Ecto neural progenitor cell (in vitro differentiated cells): Measurements from ENCODE around the gene NINL.
"Not testable (repeated sequence)": the region's sequence is repeated elsewhere in the genome, so short reads cannot be mapped to it uniquely, and the experiment has no call there.

Experiments
- DNase-seq: peaks from one replicate; pipeline ENCODE4 v3.0.0-alpha.2; 2018; ENCODE audit warnings: low spot score

The NINL gene

DNA sequence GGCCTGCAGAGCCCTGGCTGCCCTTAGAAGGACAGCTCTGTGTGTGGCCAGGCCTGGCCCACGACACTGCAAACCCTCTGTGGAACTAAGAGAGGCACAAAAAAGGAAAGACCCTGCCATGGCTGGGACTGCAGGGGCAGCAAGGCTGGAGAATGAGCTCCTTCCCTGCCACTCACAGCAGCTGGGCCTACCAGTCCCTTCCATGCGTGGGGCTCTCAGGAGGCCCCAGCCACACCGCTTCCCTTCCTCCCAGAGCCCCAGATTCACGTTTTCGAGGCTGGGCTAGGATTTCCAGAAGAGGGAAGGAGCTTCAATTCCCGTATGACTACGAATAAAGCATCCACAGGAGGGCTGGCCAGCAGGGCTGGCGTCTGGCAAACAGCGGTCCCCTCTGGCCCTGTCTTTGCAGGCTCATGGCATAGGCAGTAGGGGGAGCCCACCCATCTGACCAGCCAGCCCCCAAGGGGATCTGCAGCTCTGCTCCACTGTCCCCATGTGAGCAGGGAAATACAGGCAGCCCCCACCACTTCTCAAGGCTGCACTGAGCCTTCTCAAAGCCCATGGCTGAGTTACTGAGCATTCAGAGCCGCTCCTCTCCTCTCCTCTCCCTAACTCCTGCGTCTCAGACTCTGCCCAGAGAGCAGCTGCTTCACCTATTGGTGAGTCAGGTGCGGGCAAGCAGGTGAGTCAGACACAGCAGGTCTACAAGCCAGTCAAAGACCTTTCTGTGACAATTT lies 53.1 kb downstream of the NINL start:
- peak; percentile 76 for DNase-seq

DNA sequence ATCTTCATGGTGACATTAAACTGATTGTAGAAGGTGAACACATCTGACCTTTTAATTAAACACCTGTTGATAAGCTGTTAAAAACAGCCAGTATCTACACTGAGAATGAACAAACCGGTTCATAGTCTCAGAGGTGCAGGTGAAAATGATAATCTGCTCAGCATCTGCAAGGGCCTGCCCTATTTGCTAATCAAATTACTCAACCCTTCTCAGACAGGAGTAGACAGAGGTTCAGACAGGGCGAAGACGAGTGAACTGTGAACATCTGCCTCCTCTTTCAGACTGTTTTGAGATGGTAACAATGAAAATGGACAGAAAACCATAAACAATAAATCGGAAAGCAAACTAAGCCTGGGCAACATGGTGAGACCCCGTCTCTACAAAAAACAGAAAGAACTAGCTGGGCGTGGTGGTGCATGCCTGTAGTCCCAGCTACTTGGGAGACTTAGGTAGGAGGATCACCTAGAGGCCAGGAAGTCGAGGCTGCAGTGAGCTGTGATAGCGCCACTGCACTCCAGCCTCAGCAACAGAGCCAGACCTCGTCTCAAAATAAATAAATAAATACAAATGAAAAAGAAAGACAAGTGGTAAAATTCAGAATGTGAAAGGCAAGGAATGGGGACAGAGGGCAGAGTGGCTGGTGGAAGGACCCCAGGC lies 55.9 kb downstream of the NINL start:
- DNase-seq, result no peak

- DNase-seq, result no peak
Observed at GRCh38 chr20:25527949-25528348, 57.4 kb downstream of the NINL start.

DNA sequence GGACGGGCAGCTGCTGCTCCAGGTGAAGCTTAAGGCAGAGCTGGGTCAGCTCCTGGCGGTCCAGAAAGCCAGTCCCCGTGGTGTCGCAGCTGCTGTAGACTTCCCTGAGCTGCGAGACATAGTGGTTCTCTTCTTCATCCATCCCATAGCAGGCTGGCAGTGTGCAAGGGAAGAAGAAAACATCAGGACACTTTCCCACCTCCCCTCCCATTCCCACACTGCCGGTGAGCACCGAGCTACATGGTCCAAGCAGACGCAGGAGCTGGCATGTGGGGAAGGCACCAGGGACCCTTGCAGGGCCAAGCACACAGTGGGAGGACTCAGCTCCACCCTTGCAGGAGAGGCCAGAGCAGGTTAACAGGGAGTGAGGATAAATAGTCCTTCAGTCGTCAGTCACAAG lies 58.9 kb downstream of the NINL start:
- DNase-seq, result no peak

GRCh38 chr20:25525867-25526266 lies 59.5 kb downstream of the NINL start:
- no peak for DNase-seq

DNA sequence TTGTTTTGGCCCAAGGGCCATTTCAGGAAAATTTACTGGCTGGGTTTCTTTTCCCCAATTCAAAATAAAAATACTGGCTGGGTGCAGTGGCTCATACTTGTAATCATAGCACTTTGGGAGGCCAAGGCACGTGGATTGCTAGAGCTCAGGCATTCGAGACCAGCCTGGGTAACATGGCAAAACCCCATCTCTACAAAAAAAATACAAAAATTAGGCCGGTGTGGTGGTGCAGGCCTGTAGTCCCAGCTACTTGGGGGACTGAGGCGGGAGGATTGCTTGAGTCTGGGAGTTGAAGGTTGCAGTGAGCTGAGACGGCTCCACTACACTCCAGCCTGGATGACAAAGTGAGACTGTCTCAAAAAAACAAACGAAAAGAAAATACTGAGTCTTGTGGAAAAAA lies 60.0 kb downstream of the NINL start:
- no peak for DNase-seq

GRCh38 chr20:25521382-25521781 lies 63.9 kb downstream of the NINL start:
- DNase-seq, result no peak

- no peak for DNase-seq
Observed at GRCh38 chr20:25517124-25517523, 68.2 kb downstream of the NINL start.

GRCh38 chr20:25514747-25515340 lies 70.5 kb downstream of the NINL start:
- no peak for DNase-seq

- no peak for DNase-seq
Observed at GRCh38 chr20:25514195-25514594, 71.1 kb downstream of the NINL start.

DNA sequence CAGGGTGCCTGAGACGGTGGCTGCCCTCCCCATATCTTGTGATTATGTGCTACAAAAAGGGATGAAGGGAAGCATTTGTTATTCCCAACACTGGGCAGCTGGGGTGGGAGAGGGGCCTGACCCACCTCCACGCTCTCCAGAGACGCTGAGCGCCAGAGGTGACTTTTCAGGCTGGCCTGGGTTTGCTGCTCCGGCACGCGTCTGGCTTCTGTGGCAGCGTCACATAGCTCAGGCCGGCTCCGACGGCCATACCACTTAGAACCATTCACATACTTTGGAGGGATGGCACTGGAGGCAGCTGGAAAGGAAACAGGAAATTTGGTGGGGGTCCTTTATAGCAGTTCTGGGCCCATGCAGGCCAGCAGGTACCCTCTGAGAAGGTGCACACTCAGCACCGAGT lies 72.6 kb downstream of the NINL start:
- no peak for DNase-seq

DNA sequence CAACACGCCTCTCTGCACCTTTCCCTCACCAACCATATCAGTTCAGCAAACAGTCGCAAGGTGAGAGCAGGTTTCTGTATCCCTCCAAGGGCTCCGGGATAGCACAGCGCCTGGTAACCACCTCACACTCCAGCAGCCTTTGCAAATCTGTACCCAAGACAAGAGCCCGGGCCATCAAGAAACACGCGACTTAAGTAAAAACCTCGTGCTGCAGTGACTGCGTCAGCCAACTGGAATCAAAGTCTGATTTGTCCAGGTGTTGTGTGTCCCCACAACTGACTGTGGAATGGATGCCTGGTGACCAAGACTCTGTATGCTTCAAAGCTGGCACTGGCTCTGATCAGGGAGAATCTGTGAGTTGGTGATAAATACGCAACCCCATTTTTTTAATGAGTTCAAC lies 74.1 kb downstream of the NINL start:
- no peak for DNase-seq

GRCh38 chr20:25510721-25511120 lies 74.6 kb downstream of the NINL start:
- no peak for DNase-seq

GRCh38 chr20:25510202-25510601 lies 75.1 kb downstream of the NINL start:
- DNase-seq, result no peak

GRCh38 chr20:25509084-25509483 lies 76.2 kb downstream of the NINL start:
- no peak for DNase-seq

DNA sequence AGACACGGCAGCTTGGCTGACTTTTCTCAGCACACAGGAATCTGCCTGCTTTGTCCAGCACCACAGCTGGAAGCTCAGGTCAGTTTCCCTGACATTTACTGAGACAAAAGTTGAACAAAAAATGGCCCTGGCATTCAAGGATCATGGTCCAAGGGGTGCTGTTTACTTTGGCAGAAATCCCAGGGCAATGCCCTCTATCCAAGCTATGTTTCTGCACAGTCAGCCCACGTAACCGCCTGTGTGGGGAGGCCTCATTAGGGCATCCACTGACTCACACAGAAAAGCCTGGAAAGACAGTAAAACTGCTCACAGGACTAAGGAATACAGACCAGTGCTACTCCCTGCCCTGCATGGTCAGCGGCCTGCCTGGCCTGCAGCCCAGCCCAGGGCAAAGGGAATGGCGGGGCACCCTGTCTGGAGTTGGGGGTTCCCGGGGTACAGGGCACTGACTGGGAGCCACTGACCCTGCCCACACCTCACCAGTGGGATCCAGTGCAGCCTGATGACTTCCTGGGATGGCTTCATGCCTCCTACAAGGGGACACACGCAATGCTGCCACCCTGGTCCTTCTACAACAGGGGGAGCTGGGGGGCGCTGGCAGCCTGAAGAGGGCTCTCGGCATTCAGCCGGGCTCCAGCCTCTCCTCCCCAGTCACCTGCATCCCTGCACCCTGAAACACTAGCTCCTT lies 77.1 kb downstream of the NINL start:
- DNase-seq, result no peak

DNA sequence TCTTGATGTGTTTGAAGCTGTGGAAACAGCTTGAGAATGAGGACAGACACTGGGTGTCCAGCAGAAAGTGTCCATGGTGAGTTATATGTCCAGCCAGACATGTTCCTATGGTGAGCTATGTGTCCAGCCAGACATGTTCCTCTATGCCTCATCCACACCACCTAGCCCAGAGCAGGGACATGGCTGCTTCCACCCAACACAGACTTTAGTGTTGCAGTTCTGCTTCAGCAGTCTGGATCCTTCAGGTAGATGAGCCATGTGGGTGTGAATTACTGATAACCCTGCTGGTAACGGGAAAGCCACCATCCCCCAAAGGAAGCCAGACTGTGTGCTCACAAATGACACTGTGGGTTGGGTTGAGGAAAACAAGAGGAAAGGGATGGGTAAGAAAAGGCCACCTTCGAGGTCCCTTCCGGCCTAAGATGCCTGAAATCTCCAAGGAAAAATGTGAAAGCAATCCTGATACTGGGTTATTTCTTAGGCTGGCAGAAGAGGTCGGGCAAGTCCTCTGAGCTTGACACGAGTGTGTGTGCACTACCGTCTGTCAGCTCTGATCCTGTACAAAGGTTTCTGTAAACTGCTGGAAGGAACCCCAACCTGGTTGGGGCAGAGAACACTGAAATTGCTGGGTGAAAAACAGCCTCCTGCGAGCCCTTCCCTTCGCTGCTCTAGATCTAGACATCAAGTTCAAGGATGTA lies 77.8 kb downstream of the NINL start:
- no peak for DNase-seq

DNA sequence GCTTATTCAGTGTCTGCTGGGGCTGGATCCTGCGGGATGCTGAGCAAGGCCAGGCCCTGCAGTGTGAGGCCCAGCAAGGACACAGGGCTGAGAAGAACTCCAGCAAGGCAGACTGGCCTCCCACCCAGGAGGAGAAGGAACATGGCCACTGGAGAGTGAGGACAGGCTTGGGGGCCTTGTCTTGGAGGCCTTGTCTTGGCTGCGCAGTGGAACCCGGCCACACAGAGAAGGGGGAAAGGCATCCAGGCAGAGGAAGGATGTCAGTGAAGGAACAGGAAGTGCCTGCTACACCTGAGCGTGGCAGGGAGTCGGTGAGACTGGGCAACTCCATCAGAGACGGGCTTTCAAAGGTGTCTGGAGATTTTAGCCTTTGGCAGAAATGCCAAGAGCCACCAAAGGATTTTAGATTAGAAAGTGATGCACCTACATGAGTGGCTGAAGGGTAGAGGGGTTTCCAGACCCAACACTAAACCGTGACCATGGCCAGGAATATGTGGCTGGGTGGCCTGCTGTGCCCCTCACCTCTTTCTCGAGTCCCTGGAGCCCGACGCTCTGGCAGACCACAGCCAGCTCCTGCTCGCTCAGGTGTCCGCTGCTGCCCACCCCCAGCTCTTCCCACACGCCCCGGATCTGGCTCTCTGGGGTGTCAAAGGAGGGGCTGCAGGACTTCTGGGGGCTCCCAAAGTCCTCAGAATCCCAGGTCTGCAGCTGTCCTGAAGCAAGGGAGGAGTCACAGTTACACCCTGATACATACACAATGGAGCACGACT lies 80.8 kb downstream of the NINL start:
- no peak for DNase-seq

DNA sequence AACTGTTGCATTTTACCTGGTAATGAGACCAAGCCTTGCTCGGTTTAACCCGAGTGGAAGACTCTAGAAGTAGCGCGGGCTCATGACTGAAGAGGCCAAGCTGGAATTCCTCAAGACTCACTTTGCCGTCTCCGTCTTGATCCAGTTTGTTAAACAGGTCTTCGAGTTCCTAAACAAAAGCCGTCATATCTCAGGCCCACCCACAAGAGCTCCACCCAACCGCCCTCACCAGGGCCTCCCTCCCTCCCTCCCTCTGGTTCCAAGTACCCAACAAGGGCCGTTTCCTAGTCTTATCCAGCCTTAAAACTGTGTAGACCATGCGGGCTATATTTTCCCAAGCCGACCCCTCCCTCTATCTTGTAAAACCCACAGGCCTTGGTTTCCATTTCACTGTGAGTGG lies 81.4 kb downstream of the NINL start:
- no peak for DNase-seq

- DNase-seq, result not testable (repeated sequence)
Observed at GRCh38 chr20:25503051-25503639, 82.2 kb downstream of the NINL start.

DNA sequence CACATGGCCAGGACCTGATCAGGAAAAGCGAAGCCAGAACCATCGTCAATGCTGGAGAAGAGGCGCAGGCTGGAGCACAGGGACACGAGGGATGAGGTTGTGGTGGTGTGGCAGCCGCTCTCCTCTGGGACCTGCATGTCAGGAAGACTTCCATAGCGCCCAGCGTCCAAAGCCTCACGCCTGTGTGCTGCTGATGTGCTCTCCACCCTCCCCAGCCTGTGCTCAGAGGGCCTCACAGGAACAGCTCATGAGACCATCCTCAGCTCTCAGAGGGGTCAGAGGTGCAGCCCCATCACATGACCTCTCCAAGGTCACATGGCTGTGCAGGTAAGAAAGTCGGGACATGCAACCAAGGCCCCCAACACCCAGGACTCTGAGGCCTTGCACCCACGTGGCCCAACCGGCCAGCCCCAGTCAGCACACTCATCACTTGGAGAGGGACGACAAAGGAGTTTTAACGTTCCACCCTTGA lies 84.4 kb downstream of the NINL start:
- no peak for DNase-seq
